GDM1 (cell line): ENCODE results near the gene FBXW9.
A peak's percentile ranks its signal among the peaks of the same experiment; 100 is the strongest.
"Not testable (repeated sequence)": the region's sequence is repeated elsewhere in the genome, so short reads cannot be mapped to it uniquely, and the experiment has no call there.

Source experiments
- DNase-seq: peaks from one replicate; lab custom pipeline; 2025; lab: John Stamatoyannopoulos, UW

FBXW9 gene

DNA sequence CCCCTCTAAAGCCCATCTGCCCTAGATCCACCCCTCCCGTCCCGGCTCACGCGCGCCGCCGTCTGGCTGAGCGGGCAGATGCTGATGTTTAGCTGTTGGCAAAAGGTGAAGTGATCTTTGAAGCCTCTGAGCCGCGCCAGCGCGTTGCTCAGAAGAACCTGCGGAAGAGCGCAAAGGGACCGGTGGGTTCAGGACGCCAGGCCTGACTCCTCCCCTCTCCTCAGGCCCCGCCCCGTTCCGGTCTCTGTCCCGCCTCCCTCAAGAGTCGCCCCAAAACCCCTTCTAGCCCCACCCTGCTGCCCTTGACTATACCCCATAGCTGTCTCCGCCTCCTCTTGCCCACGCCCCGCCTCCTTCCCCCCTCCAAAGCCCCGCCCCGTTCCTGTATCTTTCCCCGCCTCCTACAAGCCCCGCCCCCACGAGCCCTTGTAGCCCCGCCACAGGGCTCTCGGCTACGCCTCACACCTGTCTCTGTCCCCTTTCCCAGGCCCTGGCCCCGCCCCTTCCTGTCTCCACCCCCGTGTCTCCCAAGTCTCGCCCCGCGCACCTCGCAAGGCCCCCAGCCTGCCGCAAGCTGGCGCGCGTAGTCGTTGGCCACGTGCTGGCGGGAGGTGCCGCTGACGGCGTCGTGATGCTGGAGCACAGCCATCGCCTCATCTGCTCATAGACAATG is 39.4 kb downstream of the FBXW9 start:
- no peak for DNase-seq

- DNase-seq = no peak
These were observed 40.9 kb downstream of the FBXW9 start for GRCh38 chr19:12655546-12655945.

GRCh38 chr19:12652219-12652618 is 44.2 kb downstream of the FBXW9 start:
- no peak for DNase-seq

GRCh38 chr19:12649941-12650340 is 46.5 kb downstream of the FBXW9 start:
- DNase-seq = no peak

DNA sequence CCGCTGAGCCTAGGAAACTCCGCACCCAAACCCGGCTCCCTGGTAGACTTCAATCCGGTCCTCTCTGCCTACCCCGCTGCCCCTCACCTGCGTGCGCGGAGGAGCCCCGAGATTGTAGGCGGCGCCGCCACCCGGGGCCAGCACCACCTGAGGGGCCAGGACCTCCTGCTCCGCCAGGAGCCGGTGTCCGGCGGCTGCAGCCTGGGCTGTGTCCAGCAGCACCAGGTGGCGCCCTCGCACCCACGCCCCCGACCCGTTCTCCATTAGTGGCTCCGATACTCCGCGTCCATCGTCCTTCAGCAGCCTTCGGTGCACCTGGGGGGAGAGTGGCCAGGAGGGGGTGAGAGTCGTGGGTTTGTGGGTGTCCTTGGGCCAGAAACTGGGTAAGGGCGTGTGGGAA is 48.3 kb downstream of the FBXW9 start:
- no peak for DNase-seq

DNA sequence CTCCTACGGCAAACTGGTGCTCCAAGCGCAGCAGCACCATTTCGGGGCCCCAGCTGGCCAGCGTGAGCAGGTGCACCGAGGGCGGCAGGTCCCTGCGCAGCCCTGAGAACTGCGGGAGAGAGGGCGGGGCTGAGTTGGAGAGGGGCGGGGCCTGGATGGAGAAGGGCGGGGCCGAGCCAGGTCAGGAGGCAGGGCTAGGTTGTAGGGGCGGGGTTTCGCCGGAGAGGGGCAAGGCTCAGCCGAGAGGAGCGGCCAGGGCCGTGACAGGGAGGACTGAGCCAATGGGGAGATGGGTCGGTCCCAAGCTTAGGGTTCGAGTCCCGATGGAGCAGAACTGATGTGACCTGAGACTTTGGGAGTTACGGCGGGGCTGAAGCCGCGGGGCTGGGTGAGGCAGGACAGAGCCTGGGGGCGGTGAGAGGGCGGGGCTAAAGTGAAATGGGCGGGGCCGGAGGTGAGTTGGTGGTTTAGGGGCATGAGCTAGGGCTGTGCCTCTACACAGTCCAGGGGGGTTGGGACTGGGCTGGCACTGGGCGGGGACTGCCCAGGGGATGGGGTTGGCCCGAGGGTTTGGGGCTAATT is 48.9 kb downstream of the FBXW9 start:
- DNase-seq = no peak

- DNase-seq = no peak
These were observed 49.4 kb downstream of the FBXW9 start for GRCh38 chr19:12647047-12647446.

- DNase-seq = no peak
These were observed 49.9 kb downstream of the FBXW9 start for GRCh38 chr19:12646551-12646950.

- not testable (repeated sequence) for DNase-seq
These were observed 52.7 kb downstream of the FBXW9 start for GRCh38 chr19:12643716-12644115.

DNA sequence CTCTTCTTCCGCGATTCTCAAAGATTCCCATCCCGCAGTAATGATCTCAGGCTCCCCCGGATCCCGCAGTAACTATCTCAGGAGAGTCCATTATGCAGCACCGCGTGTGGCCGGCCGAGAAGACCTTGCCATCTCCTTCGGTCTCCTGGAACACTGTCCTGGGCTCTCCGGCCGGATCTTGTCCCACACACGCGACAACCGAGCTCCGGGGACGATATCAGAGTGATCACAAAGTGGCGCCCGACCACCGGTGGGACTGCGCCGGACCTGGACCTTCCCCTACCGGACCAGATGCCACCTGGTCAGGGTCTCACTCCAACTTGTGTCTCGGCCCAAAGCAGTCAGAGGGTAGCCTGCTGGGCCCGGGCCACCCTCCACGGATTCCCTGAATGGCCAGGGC is 53.9 kb downstream of the FBXW9 start:
- DNase-seq = no peak

DNA sequence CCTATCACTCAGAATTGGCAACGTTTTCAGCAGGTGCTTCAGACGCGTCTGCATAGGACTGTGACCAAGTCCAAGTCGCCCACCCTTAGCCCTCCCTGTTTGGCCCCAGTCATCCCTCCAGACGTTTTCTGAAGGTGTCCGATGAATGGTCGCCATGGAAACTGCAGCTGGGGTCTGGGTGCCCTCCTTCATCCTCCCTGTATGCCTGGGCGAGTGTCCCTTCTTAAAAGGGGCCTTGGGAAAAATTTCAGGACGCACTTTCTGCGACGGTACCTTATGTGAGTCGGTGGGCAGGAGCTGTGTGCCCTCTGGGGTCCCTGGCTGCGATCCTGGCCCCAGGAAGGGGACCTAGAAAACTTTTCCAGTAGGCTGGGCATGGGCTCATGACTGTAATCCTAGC is 55.0 kb downstream of the FBXW9 start:
- no peak for DNase-seq

DNA sequence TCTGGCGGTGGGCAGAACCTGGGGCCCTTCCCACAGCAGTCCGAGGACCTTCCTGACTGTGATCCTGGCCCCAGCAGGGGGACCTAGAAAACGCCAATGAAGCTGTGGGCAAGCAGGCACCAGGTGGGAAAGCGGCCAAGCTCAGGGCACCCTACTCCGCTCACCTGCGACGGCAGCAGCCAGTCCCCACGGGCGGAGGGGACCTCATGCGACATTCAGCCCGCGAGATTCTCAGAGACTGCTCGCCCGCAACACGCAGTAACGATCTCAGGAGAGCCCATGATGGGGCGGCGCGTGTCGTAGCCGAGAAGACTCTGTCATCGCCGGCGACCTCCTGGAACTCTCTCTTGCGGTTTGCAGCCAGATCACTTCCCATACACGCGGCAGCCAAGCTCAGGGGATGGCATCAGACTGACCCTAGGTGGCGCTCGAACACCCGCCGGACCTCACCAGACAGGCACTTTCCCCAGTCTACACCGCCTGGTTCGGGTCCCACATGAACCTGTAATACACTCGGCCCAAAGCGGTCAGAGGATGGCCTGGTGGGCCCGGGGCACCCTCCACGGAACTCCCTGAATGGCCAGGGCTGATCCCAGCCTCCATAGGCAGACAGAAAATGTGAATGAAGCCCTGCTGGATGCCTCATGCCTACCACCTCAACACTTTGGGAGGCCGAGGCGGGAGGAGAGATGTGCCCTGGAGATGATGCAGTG is 56.4 kb downstream of the FBXW9 start:
- peak; percentile 80 for DNase-seq
